Islet precursor cell (in vitro differentiated cells): ENCODE data around the gene ZNF668.
A peak's percentile ranks its signal among the peaks of the same experiment; 100 is the strongest.

ENCODE experiments used
- DNase-seq: peaks from one replicate; pipeline ENCODE4 v3.0.0-alpha.2; 2018

Gene ZNF668

DNA sequence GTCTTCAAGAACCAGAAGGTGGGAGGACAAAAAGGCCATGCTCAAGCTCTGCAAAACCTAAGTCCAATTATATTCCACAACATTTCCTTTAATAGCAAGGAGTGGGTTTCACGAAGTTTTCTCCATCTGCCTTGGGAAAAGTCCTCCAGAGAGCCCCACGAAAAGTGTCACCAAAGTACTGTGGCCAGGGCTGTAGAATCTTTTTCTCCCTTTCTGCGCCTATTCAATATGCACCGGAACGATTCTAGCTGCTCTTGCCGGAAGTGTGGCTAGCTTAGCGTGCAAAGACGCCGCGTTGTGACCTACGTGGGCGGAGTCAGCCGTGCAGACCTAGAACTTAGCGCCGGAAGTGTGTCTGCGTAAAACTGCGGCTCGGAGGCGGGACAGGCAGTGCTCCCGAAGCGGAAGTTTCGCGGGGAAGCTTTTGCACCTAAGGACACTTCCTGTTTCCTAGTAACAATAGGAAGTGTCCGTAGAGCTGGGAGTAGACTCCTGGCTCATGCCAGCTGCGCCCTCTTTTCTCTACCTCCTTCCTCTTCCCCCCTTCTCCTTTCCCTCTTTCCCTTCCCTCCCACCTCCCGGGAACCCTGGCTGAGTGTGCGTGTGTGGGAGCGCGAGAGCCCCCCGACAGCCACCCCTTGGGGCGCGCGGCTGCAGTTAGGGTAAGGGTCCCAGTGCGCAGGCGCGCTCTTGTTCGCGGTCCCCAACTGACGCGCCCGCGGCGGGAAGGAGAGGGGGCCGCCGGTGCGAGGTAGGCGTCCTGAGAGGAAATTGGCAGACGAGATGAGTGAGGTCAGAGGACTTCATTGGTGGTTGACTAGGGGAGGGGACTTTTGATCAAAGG is at the start of gene ZNF668, which contains the start of gene ZNF646:
Gene ZNF668, minus strand, starts transcription at position 271 of the 844 bp plus-strand sequence. CDS start 9,781 bp downstream, outside the sequence.
Gene ZNF646, plus strand, starts transcription at position 453 of the 844 bp plus-strand sequence. CDS start 1,903 bp downstream, outside the sequence.
- peak; percentile 99 for DNase-seq

DNA sequence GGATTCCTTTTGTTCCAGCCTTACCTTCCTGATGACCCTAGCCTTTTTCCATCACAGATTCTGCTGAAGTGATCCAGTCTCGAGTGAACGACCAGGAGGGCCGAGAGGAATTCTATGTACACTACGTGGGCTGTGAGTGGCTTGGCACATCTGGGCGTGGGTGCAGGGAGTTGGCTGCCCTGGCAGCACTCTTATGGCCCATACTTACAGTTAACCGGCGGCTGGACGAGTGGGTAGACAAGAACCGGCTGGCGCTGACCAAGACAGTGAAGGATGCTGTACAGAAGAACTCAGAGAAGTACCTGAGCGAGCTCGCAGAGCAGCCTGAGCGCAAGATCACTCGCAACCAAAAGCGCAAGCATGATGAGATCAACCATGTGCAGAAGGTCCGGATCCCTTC is 46.1 kb upstream of the ZNF668 start:
- DNase-seq: no peak

DNA sequence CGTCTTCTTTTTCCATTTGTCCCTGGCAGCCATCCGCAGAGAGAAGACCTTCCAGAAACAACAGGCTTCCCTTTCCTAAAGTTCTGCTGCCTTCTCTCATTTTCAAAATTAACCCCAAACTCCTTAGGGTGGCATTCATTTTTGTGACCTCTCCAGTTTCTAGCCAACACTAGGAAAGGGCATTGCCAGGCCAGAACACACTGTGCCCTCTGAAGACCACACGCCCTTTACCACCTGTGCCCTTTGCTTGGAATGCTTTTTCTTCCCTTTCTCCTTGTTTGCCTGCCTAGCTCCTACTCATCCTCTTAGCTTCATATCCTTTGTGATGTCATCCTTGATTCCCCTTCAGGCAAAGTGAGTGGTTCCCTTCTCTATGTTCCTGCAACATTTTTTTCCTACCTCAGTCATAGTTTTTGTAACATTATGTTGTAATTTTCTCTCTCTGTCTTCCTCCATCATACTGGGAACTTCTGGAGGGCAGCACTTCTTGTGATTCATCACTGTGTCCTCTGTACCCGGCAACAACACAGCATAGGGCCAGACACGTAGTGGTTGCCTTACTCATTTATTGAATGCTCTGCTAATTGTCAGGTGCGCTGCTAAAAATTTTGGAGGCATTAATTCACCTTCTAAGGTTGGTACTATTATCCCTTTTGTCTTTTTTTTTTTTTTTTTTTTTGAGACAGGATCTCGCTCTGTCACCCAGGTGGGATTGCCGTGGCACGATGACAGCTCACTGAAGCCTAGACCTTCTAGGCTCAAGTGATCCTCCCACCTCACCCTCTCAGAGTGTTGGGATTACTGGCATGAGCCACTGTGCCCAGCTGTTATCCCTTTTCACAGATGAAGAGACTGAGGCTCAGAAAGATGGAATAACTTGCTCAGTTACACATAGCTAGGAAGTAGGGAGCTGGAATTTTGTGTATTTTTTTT is 44.4 kb upstream of the ZNF668 start:
- DNase-seq: no peak

DNA sequence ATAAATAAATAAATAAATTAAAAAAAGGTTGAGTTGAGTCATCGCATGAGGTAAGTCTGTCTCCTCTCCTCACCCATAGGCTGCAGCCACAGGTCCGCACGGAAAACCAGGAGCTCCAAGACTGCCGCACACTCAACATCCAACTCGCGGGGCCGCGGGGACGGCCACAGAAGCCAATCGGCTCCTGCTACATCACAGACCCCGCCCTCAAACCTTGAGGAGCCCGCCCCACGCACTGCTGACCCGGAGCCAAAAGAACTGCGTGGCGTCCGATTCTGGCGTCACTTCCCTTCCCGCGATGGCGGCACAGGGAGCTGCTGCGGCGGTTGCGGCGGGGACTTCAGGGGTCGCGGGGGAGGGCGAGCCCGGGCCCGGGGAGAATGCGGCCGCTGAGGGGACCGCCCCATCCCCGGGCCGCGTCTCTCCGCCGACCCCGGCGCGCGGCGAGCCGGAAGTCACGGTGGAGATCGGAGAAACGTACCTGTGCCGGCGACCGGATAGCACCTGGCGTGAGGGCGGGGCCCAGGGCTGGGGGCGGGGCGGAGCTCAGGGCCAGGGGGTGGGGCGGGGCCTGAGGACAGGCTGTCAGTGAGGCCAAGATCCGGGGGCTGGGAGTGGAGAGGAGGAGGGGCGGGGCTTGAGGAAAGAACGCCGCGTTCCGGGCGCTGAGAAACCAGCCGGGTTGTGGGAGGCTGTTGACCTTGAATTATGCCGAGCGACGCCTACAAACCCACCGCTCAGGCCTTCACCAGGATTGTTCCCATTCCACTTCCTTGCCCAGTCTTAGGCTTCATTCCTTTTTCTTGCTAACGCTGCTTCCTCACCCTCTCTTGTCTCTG is 43.6 kb upstream of the ZNF668 start, which contains the start of gene KAT8:
Gene KAT8, plus strand, starts transcription at position 281 of the 839 bp plus-strand sequence. Its CDS starts 18 bp downstream, at position 299.
- DNase-seq: peak; percentile 99

DNA sequence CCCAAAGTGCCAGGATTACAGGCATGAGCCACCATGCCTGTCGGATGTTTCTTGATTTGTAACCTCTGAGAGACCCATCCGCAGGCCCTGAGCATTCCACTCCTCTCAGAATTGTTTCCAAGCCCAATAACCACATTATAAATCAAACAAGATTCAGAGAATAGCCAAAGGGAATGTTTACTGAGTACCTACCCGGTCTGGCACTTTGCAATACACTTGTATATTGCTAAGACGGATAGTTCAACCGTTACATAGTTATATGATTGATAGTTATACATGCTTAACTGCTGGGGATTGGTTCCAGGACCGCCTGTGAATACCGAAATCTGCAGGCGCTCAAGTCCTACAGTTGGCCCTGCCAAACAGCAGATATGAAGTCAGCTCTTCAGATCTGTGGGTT is 40.4 kb upstream of the ZNF668 start:
- no peak for DNase-seq

DNA sequence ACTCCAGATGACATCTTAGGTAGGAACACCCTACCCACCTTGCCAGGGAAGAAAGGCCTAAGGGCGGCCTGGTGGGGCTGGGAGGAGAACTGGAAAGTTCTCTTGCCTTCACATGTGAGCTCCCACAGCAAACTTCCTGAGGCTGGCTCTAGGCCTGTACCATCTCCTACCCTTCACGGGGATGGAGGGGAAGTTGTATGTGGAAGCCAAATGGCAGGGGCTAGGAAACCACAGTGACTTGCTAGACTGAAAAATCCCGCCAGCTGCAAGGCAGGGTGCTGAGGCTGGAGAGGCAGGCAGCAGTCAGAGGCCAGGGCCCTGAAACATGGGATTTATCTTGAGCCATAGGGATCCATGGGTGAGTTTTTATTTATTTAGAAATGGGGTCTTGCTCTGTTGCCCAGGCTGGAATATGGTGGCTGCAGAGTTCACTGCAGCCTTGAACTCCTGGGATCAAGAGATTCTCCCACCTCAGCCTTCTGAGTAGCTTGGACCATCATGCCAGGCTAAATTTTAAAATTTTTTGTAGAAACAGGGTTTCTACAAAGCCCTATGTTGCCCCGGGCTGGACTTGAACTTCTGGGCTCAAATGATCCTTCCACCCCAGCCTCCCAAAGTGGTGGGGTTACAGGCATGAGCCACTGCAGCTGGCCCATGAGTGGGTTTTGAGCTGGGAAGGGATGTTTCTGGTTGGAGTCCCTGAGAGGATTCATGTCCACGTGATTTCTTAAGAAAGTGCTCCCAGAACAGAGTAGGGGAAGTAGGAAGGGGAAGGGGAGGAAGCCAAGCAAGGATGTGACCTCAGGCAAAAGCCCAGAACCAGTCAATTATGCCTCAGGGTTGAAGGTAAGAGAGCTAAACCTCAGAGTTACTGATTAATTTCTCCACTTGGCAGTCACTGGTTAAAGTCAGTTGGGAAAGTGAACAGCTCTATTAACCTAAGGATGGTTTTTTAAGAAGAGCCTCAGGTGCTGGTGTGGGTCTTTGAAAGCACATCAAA is 39.4 kb upstream of the ZNF668 start:
- DNase-seq: no peak

DNA sequence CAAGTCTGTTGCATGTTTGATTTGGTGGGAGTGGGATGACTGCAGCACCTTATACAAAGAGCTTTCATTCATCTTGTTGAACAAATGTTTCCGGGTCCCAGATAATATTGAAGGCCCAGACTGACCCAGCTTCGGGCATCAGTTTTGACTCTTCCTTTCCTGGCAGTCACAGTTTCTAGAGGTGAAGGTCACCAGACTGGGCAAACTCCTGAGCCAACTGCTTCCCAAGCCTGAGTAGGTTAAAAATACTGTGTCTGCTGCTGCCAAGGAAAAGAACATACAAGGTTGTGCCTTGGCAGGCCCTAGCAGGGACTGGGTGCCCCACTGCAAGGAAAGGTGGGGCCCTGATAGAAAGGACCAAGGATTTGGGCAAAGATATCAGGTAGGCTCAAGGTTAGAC is 38.7 kb upstream of the ZNF668 start:
- no peak for DNase-seq

DNA sequence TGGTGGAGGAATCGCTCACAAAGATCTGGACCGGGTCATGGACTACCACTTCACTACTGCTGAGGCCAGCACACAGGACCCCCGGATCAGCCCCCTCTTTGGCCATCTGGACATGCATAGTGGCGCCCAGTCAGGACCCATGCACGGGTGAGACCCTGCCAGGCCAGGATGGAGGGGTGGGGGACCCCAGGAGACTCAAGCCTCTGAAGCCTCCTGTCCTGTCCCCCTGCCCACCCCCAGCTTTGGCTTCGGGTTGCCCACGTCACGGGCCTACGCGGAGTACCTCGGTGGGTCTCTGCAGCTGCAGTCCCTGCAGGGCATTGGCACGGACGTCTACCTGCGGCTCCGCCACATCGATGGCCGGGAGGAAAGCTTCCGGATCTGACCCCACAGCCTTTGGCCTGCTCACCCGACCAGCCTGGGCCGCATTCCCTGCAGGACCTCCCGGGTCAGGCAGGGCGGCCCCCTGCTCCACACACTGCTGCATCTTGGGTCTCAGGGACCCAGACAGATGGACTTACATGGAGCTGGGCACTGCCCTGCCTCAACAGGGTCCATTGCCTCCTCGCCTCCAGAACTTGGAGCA is 37.9 kb upstream of the ZNF668 start:
- no peak for DNase-seq

DNA sequence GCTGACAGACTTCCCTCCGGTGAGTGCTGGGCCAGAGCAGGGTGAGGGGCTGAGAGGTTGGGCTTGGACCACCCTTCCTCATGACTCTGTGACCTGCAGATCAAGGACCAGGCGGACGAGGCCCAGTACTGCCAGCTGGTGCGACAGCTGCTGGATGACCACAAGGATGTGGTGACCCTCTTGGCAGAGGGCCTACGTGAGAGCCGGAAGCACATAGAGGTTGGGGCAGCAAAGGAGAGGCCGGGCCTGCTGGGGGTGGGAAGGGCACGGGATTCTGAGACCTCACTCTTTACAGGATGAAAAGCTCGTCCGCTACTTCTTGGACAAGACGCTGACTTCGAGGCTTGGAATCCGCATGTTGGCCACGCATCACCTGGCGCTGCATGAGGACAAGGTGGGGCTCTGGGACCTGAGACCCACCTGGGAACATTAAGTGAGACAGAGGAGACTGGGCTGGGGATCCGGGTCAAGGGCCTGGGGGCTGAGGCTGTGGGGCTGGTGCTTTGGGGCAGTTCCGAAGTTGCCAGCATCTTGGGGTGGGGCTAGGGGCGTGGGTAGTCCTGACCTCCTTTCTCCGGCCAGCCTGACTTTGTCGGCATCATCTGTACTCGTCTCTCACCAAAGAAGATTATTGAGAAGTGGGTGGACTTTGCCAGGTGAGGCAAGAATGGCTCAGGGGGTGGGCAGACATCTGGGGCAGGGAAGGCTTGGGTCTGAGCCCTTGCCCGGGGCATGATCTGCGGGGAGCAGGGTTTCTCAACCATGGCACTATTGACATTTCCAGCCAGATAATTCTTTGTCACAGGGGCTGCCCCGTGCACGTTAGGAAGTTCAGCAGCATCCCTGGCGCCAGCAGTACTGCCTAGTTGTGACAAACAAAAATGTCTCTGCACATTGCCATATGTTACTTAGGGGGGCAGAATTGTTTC is 36.3 kb upstream of the ZNF668 start:
- no peak for DNase-seq

DNA sequence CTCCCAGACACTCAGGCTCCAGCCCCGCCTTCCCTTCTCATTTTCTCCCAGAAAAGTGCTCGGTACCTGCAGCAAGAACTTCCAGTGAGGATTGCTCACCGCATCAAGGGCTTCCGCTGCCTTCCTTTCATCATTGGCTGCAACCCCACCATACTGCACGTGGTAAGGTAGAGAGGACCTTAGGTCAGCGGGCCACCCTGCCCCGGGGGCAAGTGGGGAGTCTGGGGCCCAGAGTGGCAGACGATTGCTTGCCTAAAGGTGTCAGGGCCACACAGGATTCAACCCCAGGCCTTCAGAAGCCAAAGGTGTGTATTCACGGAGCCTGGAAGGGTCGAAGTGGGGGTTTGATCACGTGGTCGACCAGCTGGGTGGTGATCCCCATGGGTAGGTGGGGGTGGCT is 35.6 kb upstream of the ZNF668 start:
- no peak for DNase-seq

DNA sequence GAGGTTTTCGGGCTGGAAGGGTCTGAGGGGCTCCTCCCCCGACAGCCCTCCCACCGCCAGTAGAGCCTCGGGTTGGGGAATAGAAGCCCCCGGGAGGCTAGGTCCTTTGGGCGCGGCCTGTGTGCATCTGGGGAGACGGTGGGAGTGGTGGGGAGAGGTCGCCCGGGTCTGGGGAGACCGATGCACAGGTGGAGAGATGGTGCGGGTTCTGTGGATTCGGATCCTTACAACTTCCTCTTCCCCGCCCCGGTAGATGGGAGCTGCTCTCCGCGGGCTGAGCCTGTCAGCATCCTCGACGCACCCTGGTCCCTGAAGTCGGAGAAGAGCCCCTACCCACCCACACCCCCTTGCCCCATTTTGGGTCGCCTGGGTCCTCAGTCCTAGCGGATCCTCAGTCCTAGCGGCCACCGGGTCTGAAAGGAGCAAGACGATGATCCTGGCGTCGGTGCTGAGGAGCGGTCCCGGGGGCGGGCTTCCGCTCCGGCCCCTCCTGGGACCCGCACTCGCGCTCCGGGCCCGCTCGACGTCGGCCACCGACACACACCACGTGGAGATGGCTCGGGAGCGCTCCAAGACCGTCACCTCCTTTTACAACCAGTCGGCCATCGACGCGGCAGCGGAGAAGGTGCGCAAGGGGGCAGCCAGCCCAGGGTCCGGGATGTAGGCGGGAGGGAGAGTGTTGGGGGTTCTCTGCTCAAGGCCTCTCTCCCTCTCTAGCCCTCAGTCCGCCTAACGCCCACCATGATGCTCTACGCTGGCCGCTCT is 34.9 kb upstream of the ZNF668 start:
- no peak for DNase-seq

DNA sequence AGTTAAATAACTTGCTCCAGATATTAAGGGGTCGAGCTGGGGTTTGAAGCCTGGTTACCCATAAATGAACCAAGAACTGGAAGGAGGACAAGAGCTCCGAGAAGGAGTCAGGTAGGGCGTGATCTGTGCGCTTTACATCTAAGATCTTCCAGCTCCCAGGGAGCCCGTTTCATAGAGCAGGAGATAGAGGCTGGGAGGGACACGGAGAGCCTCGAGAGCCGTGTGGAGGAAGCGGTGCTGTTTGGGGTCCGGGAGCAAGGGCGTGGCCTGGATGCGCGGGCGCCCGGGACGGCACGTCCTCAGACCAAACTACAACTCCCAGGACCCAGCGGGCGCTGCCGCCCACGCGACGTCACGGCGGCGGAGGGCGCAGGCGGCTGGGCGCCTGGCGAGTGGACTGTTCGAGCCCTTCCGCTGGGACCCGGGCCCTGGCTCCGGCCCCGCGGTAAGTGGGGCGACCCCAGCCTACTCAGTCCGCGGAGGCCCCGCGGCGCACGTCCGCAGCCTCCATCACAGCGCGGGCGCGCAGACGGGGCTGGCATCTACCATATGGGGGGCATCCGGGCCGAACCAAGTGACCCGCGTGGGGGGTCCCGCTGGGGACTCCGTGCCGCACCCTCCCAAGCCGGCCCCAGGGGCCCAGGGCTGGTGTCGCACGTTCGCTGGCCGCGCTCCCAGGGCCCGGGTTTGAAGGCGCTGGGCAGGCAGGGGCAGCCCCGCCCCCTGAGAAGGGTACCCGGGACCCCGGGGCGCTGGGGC is 34.2 kb upstream of the ZNF668 start, which contains the start of gene BCKDK:
Gene BCKDK, plus strand, starts transcription at position 352 of the 759 bp plus-strand sequence. CDS start 838 bp downstream, outside the sequence.
- peak; percentile 79 for DNase-seq

DNA sequence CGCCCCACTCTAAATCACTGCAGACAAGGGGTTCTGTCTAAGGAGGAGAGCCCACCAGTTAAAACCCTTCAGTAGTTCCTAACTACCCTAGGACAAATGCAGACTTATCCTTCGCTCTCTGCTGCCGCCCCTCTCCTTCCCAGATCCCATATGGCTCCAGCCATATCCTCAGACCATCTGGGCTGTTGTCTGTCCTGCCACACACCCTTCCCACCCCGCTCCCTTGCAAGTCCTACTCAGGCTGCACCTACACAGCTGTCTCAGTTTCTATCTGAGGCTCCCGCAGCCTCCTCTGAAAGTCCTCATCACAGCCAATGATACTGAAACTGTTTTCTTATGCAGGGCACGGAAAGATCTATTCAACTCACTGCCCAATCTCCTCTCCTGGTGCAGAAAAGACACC is 33.4 kb upstream of the ZNF668 start:
- no peak for DNase-seq

DNA sequence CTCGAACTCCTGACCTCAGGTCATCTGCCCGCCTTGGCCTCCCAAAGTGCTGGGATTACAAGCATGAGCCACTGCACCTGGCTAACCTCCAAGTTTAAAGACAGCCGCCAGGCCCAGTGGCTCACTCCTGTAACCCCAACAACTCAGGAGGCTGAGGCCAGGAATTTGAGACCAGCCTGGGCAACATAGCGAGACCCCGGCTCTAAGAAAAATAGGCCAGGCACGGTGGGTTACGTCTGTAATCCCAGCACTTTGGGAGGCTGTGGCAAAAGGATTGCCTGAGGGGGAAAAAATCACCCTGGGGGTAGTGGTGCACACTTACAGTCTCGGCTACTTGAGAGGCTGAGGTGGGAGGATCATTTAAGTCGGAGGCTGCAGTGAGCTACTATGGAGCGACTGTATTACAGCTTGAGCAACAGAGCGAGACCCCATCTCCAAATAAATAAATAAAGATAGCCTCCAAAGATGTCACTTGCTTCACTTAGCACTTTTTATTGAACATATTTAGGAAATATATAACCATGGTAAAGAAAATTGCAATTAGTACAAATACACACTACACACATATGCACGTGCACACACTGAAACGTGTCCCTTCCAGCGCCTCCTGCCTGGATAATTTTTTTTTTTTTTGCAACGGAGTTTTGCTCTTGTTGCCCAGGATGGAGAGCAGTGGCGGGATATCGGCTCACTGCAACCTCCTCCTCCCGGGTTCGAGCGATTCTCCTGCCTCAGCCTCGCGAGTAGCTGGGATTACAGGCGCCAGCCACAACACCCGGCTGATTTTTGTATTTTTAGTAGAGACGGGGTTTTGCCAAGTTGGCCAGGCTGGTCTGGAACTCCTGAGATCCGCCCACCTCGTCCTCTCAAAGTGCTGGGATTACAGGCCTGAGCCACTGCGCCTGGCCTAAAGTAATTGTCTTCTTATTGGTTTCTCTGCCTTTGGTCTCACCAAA is 32.7 kb upstream of the ZNF668 start:
- no peak for DNase-seq

DNA sequence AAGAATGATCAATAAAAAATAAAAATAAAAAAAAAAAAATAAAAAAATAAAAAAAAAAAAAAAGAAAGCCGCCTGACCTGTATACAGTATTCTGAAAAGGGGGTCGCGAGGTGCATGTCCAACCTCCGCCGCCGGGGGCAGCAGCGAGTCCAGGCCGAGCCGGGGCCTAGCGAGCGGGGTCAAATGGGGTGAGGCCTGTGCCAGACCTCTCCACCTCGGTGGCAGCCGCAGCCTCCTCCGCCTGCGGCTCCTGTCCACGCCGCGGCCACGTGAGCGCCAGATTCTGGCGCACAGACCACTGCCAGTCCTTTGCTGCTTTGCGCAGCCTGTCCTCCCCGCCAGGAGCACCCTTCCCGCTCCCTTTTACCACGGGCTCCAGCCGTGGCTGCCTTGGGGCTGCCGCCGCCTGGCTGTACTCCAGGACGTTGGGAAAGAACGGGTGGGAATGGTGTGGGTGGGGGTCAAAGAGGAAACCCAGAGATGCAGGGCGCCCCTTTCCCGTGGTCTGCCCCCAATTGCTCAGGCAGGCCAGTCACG is 31.7 kb upstream of the ZNF668 start:
- DNase-seq: peak; percentile 91
